ENCODE data around the gene PLIN1.

Gene PLIN1

GRCh38 chr15:89621547-89621946 lies 57.6 kb downstream of the PLIN1 start:
- no peak overlapping the region for H3K4me3 ChIP-seq (ENCODE audit: low read depth, low read length, poor library complexity, severe bottlenecking)
- H3F3A ChIP-seq (ENCODE audit: insufficient read depth, low read length): no peaks in the 10 kb centered on the region
- H3K9me2 ChIP-seq (ENCODE audit: low read depth, low read length): no peaks in the 10 kb centered on the region
- no peaks in the 10 kb centered on the region for H3K9me3 ChIP-seq (ENCODE audit: low read length)
- no peak overlapping the region for H2AFZ ChIP-seq (ENCODE audit: low read length)
- no peaks in the 10 kb centered on the region for H3K4me1 ChIP-seq (ENCODE audit: insufficient read depth, low read length, severe bottlenecking)
- H3K4me2 ChIP-seq (ENCODE audit: low read length): no peak overlapping the region
- H3K9ac ChIP-seq (ENCODE audit: low read length): no peak overlapping the region
- no peaks in the 10 kb centered on the region for H3K79me2 ChIP-seq (ENCODE audit: insufficient read depth, low read length)
- no peak for TF ChIP-seq EZH2 (IDR thresholded peaks at IDR 0.05; ENCODE audit: borderline replicate concordance, low read length)
- TF ChIP-seq CTCF (IDR thresholded peaks at IDR 0.05; ENCODE audit: low read length): no peak
- H4K20me1 ChIP-seq (ENCODE audit: insufficient read depth, low read length): no peaks in the 10 kb centered on the region
- H3K27ac ChIP-seq (ENCODE audit: low read depth, low read length, poor library complexity, severe bottlenecking): no peak overlapping the region
- peaks cover 94% of the 10 kb centered on the region for H3K36me3 ChIP-seq (ENCODE audit: insufficient read depth, low read length)
- H3K27me3 ChIP-seq (ENCODE audit: insufficient read depth, low read length): no peaks in the 10 kb centered on the region

- Histone ChIP-seq H3K27me3 (ENCODE audit: insufficient read depth, low read length) (no peaks in the 10 kb centered on the region), H3K9me2 (ENCODE audit: low read depth, low read length) (no peaks in the 10 kb centered on the region), H3K9me3 (ENCODE audit: low read length) (peaks cover 7% of the 10 kb centered on the region; the same call in 1 of the 2 replicates), H3K36me3 (ENCODE audit: insufficient read depth, low read length) (peaks cover 89% of the 10 kb centered on the region), H3K4me3 (ENCODE audit: low read depth, low read length, poor library complexity, severe bottlenecking) (no peak overlapping the region), H2AFZ (ENCODE audit: low read length) (no peak overlapping the region), H3F3A (ENCODE audit: insufficient read depth, low read length) (no peaks in the 10 kb centered on the region), H3K79me2 (ENCODE audit: insufficient read depth, low read length) (no peaks in the 10 kb centered on the region), H3K4me1 (ENCODE audit: insufficient read depth, low read length, severe bottlenecking) (no peaks in the 10 kb centered on the region), H3K4me2 (ENCODE audit: low read length) (no peak overlapping the region), H3K27ac (ENCODE audit: low read depth, low read length, poor library complexity, severe bottlenecking) (no peak overlapping the region), H4K20me1 (ENCODE audit: insufficient read depth, low read length) (no peaks in the 10 kb centered on the region), H3K9ac (ENCODE audit: low read length) (no peak overlapping the region)
- TF ChIP-seq EZH2 (IDR thresholded peaks at IDR 0.05; ENCODE audit: borderline replicate concordance, low read length) (no peak), CTCF (IDR thresholded peaks at IDR 0.05; ENCODE audit: low read length) (no peak)
These were observed 62.9 kb downstream of the PLIN1 start for GRCh38 chr15:89616228-89616627.

GRCh38 chr15:89615135-89615534 lies 64.0 kb downstream of the PLIN1 start:
- Histone ChIP-seq H3K9me3 (ENCODE audit: low read length) (peaks cover 7% of the 10 kb centered on the region; the same call in 1 of the 2 replicates), H3K4me2 (ENCODE audit: low read length) (no peak overlapping the region), H3K27me3 (ENCODE audit: insufficient read depth, low read length) (no peaks in the 10 kb centered on the region), H3K4me3 (ENCODE audit: low read depth, low read length, poor library complexity, severe bottlenecking) (no peak overlapping the region), H3K27ac (ENCODE audit: low read depth, low read length, poor library complexity, severe bottlenecking) (no peak overlapping the region), H3K9ac (ENCODE audit: low read length) (no peak overlapping the region), H3K36me3 (ENCODE audit: insufficient read depth, low read length) (peaks cover 93% of the 10 kb centered on the region), H3K9me2 (ENCODE audit: low read depth, low read length) (no peaks in the 10 kb centered on the region), H2AFZ (ENCODE audit: low read length) (no peak overlapping the region), H4K20me1 (ENCODE audit: insufficient read depth, low read length) (no peaks in the 10 kb centered on the region), H3F3A (ENCODE audit: insufficient read depth, low read length) (no peaks in the 10 kb centered on the region), H3K4me1 (ENCODE audit: insufficient read depth, low read length, severe bottlenecking) (no peaks in the 10 kb centered on the region), H3K79me2 (ENCODE audit: insufficient read depth, low read length) (no peaks in the 10 kb centered on the region)
- TF ChIP-seq EZH2 (IDR thresholded peaks at IDR 0.05; ENCODE audit: borderline replicate concordance, low read length) (no peak), CTCF (IDR thresholded peaks at IDR 0.05; ENCODE audit: low read length) (no peak)
